Measurements from ENCODE around the gene BAK1.

GRCh38 chr6:33578588-33579011 is 1.5 kb downstream of the BAK1 start:
- TF ChIP-seq CTCF (IDR thresholded peaks at IDR 0.05) (no peak), POLR2AphosphoS5 (IDR thresholded peaks at IDR 0.05; ENCODE audit: insufficient read depth in 1 of 2, low read depth in 1 of 2) (no peak), POLR2A (IDR thresholded peaks at IDR 0.05) (no peak)
